ENCODE measurements around the gene ZNF398.
A peak's percentile ranks its signal among the peaks of the same experiment; 100 is the strongest.

Gene ZNF398

DNA sequence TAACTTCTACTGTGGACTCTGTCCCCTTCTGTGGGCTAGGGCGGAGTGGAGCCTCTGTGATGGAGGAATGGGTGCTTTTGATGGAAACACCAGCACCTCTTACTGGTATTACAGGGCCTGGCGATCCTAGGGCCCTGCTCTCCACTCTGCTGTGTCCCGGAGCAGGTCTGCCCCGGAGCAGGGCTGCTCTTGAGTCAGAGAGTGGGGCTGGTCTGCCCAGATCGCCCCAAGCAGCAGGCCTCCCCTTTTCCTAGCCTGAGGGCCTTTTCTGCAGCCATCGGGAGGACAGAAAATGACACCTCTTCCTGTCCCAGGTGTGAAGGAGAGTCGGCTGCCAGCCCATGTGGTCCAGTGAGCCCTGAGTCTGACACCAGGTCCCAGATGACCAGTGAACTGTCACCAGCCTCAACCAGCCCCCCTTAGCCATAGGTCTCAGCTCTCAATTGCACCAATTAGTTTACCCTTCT, 49.5 kb downstream of the ZNF398 start:
- peaks cover 32% of the 10 kb centered on the region for H3K36me3 ChIP-seq (replicated peaks; ENCODE audit: low read depth, low read length)
- H3K9me3 ChIP-seq (ENCODE audit: insufficient read depth, low read length) = no peaks in the 10 kb centered on the region
- H4K20me1 ChIP-seq (ENCODE audit: insufficient read depth, low read length) = peaks cover 3% of the 10 kb centered on the region; the same call in 1 of the 2 replicates
- peak overlapping the region; percentile 96 for H3K4me3 ChIP-seq (ENCODE audit: low read length)
- H3K27ac ChIP-seq (ENCODE audit: low read length) = peak overlapping the region; percentile 45; the same call in 1 of the 2 replicates
- peaks cover 32% of the 10 kb centered on the region for H3K79me2 ChIP-seq (ENCODE audit: low read length)
- H3K4me2 ChIP-seq (ENCODE audit: low read length) = peak overlapping the region; percentile 98
- no peak for TF ChIP-seq EZH2phosphoT487 (IDR thresholded peaks at IDR 0.05; ENCODE audit: low read depth)
- TF ChIP-seq, protein P1, sequence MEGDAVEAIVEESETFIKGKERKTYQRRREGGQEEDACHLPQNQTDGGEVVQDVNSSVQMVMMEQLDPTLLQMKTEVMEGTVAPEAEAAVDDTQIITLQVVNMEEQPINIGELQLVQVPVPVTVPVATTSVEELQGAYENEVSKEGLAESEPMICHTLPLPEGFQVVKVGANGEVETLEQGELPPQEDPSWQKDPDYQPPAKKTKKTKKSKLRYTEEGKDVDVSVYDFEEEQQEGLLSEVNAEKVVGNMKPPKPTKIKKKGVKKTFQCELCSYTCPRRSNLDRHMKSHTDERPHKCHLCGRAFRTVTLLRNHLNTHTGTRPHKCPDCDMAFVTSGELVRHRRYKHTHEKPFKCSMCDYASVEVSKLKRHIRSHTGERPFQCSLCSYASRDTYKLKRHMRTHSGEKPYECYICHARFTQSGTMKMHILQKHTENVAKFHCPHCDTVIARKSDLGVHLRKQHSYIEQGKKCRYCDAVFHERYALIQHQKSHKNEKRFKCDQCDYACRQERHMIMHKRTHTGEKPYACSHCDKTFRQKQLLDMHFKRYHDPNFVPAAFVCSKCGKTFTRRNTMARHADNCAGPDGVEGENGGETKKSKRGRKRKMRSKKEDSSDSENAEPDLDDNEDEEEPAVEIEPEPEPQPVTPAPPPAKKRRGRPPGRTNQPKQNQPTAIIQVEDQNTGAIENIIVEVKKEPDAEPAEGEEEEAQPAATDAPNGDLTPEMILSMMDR (IDR thresholded peaks at IDR 0.05; ENCODE audit: low read depth, low read length) = no peak
- peaks cover 19% of the 10 kb centered on the region for H3K4me1 ChIP-seq (ENCODE audit: low read length)
- H2AFZ ChIP-seq (ENCODE audit: low read depth, low read length) = no peak overlapping the region
- H3K27me3 ChIP-seq (ENCODE audit: low read depth, low read length) = no peaks in the 10 kb centered on the region
- H3K9ac ChIP-seq (ENCODE audit: low read length) = peak overlapping the region; percentile 99

DNA sequence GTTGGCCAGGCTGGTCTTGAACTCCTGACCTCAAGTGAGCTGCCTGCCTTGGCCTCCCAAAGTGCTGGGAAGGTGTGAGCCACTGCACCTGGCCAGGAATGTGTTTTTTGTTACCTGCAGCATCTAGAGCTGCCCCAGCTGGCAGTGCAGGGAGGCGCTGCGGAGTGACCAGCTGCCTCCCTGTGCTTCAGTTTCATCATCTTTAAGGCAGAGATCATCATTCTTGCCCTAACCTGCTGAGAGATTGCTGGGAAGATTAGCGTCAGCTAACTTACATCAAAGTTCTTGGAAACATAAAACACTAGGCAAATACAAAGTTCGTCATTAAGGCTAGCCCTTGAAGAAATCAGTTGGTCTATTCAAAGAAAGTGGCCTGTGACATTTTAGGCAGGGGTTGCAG, 50.4 kb downstream of the ZNF398 start:
- H3K4me3 ChIP-seq (ENCODE audit: low read length) = no peak overlapping the region
- H3K36me3 ChIP-seq (replicated peaks; ENCODE audit: low read depth, low read length) = peaks cover 36% of the 10 kb centered on the region
- H3K4me2 ChIP-seq (ENCODE audit: low read length) = no peak overlapping the region
- no peak for TF ChIP-seq EZH2phosphoT487 (IDR thresholded peaks at IDR 0.05; ENCODE audit: low read depth)
- TF ChIP-seq, protein P1 (IDR thresholded peaks at IDR 0.05; ENCODE audit: low read depth, low read length) = no peak
- no peaks in the 10 kb centered on the region for H3K27me3 ChIP-seq (ENCODE audit: low read depth, low read length)
- H3K4me1 ChIP-seq (ENCODE audit: low read length) = peaks cover 18% of the 10 kb centered on the region
- no peak overlapping the region for H3K9ac ChIP-seq (ENCODE audit: low read length)
- H3K9me3 ChIP-seq (ENCODE audit: insufficient read depth, low read length) = no peaks in the 10 kb centered on the region
- H3K79me2 ChIP-seq (ENCODE audit: low read length) = peaks cover 33% of the 10 kb centered on the region
- no peak overlapping the region for H3K27ac ChIP-seq (ENCODE audit: low read length)
- no peak overlapping the region for H2AFZ ChIP-seq (ENCODE audit: low read depth, low read length)
- H4K20me1 ChIP-seq (ENCODE audit: insufficient read depth, low read length) = peaks cover 3% of the 10 kb centered on the region; the same call in 1 of the 2 replicates

DNA sequence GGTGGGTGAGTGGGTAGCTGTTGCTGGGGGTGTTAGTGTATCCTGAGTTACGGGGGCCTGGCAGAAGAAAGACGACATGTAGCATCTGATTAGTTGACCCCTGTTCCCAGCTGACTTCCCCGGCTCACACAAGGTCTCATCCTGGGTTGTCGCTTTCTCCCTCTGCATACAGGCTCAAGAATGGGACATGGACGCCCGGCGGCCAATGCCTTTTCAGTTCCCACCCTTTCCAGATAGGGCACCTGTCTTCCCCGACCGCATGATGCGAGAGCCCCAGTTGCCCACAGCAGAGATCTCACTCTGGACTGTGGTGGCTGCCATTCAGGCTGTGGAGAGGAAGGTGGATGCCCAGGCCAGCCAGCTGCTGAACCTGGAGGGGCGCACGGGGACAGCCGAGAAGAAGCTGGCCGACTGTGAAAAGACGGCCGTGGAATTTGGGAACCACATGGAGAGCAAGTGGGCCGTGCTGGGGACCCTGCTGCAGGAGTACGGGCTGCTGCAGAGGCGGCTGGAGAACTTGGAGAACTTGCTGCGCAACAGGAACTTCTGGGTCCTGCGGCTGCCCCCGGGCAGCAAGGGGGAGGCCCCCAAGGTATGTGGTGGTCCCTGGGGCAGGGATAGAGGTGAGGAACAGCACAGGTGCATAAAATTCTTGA, 51.0 kb downstream of the ZNF398 start:
- H3K9me3 ChIP-seq (ENCODE audit: insufficient read depth, low read length) = no peaks in the 10 kb centered on the region
- no peak overlapping the region for H3K4me3 ChIP-seq (ENCODE audit: low read length)
- H4K20me1 ChIP-seq (ENCODE audit: insufficient read depth, low read length) = peaks cover 3% of the 10 kb centered on the region; the same call in 1 of the 2 replicates
- no peak overlapping the region for H3K4me2 ChIP-seq (ENCODE audit: low read length)
- H3K4me1 ChIP-seq (ENCODE audit: low read length) = peaks cover 12% of the 10 kb centered on the region
- peaks cover 38% of the 10 kb centered on the region for H3K79me2 ChIP-seq (ENCODE audit: low read length)
- no peaks in the 10 kb centered on the region for H3K27me3 ChIP-seq (ENCODE audit: low read depth, low read length)
- peaks cover 42% of the 10 kb centered on the region for H3K36me3 ChIP-seq (replicated peaks; ENCODE audit: low read depth, low read length)
- no peak overlapping the region for H2AFZ ChIP-seq (ENCODE audit: low read depth, low read length)
- no peak for TF ChIP-seq EZH2phosphoT487 (IDR thresholded peaks at IDR 0.05; ENCODE audit: low read depth)
- TF ChIP-seq, protein P1 (IDR thresholded peaks at IDR 0.05; ENCODE audit: low read depth, low read length) = no peak
- H3K9ac ChIP-seq (ENCODE audit: low read length) = no peak overlapping the region
- H3K27ac ChIP-seq (ENCODE audit: low read length) = no peak overlapping the region

DNA sequence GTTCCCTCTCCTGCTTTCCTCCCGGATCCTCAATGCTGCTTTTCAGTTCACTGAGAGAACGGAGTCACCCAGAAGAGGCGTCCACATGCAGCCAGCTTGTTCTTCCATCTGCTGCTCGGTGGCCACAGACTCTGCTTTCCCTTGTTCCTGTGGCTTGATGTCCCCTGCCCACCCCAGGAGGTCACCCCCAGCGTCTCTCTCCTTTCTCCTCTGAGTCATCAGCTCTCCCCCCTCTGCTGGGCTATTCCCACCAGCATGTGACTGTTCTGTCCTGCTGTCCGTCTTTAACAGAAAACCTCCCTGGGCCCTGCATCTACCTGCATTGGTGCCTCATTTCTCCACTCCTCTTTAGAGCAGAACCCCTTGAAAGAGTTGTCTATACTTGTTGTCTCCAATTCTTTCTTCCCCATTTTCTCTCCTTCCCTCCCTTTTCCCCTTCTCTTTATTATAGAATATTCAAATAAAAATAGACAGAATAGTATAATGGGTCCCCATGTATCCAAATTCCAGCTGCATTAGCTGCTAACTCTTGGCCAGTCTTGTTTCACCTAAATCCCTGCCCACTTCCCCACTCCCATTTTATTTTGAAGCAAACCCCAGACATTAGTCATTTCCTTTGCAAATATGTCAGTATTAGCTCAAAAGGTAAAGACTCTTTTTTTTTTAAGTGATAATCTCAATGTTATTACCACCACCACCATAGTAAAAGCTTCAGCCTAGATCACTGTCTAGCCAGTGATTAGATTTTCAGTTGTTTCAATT, 52.2 kb downstream of the ZNF398 start:
- Histone ChIP-seq H3K27me3 (ENCODE audit: low read depth, low read length) (no peaks in the 10 kb centered on the region), H3K79me2 (ENCODE audit: low read length) (peaks cover 44% of the 10 kb centered on the region), H3K4me3 (ENCODE audit: low read length) (no peak overlapping the region), H3K27ac (ENCODE audit: low read length) (no peak overlapping the region), H3K9me3 (ENCODE audit: insufficient read depth, low read length) (no peaks in the 10 kb centered on the region), H3K4me1 (ENCODE audit: low read length) (peaks cover 10% of the 10 kb centered on the region), H3K4me2 (ENCODE audit: low read length) (no peak overlapping the region), H4K20me1 (ENCODE audit: insufficient read depth, low read length) (peaks cover 3% of the 10 kb centered on the region; the same call in 1 of the 2 replicates), H3K36me3 (replicated peaks; ENCODE audit: low read depth, low read length) (peaks cover 53% of the 10 kb centered on the region), H2AFZ (ENCODE audit: low read depth, low read length) (no peak overlapping the region), H3K9ac (ENCODE audit: low read length) (no peak overlapping the region)
- TF ChIP-seq EZH2phosphoT487 (IDR thresholded peaks at IDR 0.05; ENCODE audit: low read depth) = no peak

All from OCI-LY3 (cell line).